ENCODE results near the gene COPS9.

The COPS9 gene

GRCh38 chr2:240147382-240147781, 11.3 kb upstream of the COPS9 start:
- DNase-seq: no peak

GRCh38 chr2:240146627-240147278, 10.6 kb upstream of the COPS9 start:
- DNase-seq: no peak

GRCh38 chr2:240146141-240146561, 10.0 kb upstream of the COPS9 start:
- DNase-seq: no peak

- no peak for DNase-seq
Measured at GRCh38 chr2:240145461-240145860, 9.4 kb upstream of the COPS9 start.

GRCh38 chr2:240144649-240145261, 8.7 kb upstream of the COPS9 start:
- DNase-seq: no peak

- DNase-seq: peak in 1 of 2 experiments; percentile 39
Measured at GRCh38 chr2:240143801-240144648, 7.9 kb upstream of the COPS9 start.

GRCh38 chr2:240143276-240143675, 7.2 kb upstream of the COPS9 start:
- DNase-seq: no peak

GRCh38 chr2:240142859-240143258, 6.8 kb upstream of the COPS9 start:
- DNase-seq: no peak

- no peak for DNase-seq
Measured at GRCh38 chr2:240142256-240142775, 6.2 kb upstream of the COPS9 start.

- no peak for DNase-seq
Measured at GRCh38 chr2:240141736-240142135, 5.6 kb upstream of the COPS9 start.

GRCh38 chr2:240140920-240141319, 4.8 kb upstream of the COPS9 start:
- DNase-seq: no peak

GRCh38 chr2:240140511-240140910, 4.4 kb upstream of the COPS9 start, which contains the start of gene OTOS:
OTOS (minus strand) TSS chr2:240140658; CDS start chr2:240140326, 332 bp downstream.
- no peak for DNase-seq

GRCh38 chr2:240139666-240140393, 3.7 kb upstream of the COPS9 start:
- DNase-seq: no peak

- no peak for DNase-seq
Measured at GRCh38 chr2:240139011-240139441, 2.9 kb upstream of the COPS9 start.

- DNase-seq: no peak
Measured at GRCh38 chr2:240138254-240138984, 2.3 kb upstream of the COPS9 start.

- DNase-seq: no peak
Measured at GRCh38 chr2:240137596-240138253, 1.6 kb upstream of the COPS9 start.

GRCh38 chr2:240136671-240137292, 677 bp upstream of the COPS9 start:
- no peak for DNase-seq

GRCh38 chr2:240135706-240136012, 446 bp downstream of the COPS9 start:
- DNase-seq: no peak

GRCh38 chr2:240134956-240135520, 1.1 kb downstream of the COPS9 start:
- no peak for DNase-seq

GRCh38 chr2:240134466-240134865, 1.6 kb downstream of the COPS9 start:
- DNase-seq: no peak

GRCh38 chr2:240133401-240133800, 2.7 kb downstream of the COPS9 start:
- DNase-seq: no peak

Measured in SW 1271 (cell line).